Peyer's patch (tissue), 4 donors: Measurements from ENCODE around the gene TUT1.

Source experiments
- POLR2A ChIP-seq, 2 donors: fragments of 450-650 bp; IDR thresholded peaks; one replicate each; pipeline ENCODE4 v1.5.1; 2017; ENCODE audit warnings: antibody characterized with exemption in 2 of 2, mild to moderate bottlenecking in 2 of 2, moderate library complexity in 2 of 2
- TF ChIP-seq, protein P1 (sequence below), 6 experiments: fragments of 450-650 bp in 4 of 6; fragments of 200-600 bp in 2 of 6; sonication (generic) in 1 of 6; IDR thresholded peaks; one replicate each; pipeline ENCODE4 v1.5.1; 2017 to 2019; ENCODE audit warnings: antibody characterized with exemption in 6 of 6, mild to moderate bottlenecking in 3 of 6, moderate library complexity in 1 of 6

DNA sequence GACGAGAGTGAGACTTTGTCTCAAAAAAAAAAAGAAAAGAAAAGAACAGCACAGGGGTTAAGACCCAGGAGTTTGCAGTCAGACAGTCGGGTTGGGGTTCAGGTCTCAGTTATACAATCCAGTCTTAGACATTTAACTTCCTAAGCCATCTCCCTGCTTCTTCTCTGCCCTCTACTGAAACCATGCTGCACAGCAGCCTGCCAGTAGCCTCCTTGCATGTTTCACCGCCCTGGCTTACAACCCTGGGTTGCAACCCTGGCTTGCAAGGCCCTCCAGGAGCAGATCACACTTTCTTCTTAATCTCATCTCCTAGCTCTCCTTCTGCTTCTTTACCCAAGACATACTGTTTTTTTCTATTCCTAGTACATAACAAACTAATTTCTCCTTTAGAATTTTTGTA, 36.4 kb upstream of the TUT1 start:
- TF ChIP-seq, protein P1, sequence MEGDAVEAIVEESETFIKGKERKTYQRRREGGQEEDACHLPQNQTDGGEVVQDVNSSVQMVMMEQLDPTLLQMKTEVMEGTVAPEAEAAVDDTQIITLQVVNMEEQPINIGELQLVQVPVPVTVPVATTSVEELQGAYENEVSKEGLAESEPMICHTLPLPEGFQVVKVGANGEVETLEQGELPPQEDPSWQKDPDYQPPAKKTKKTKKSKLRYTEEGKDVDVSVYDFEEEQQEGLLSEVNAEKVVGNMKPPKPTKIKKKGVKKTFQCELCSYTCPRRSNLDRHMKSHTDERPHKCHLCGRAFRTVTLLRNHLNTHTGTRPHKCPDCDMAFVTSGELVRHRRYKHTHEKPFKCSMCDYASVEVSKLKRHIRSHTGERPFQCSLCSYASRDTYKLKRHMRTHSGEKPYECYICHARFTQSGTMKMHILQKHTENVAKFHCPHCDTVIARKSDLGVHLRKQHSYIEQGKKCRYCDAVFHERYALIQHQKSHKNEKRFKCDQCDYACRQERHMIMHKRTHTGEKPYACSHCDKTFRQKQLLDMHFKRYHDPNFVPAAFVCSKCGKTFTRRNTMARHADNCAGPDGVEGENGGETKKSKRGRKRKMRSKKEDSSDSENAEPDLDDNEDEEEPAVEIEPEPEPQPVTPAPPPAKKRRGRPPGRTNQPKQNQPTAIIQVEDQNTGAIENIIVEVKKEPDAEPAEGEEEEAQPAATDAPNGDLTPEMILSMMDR (IDR thresholded peaks at IDR 0.05), result peak in 1 of 6 experiments; percentile 3
- no peak for TF ChIP-seq POLR2A (IDR thresholded peaks at IDR 0.05)
